WTC11 (cell line): Measurements from ENCODE around the gene UNC119. TPM values are rescaled to one million over a fixed set of nuclear protein-coding genes. Genes with fewer than 3 reads are reported as not detected.

Experiments used
- ATAC-seq: fragments of 200-7000 bp; cut with Tn5 transposase; 2 replicates; pipeline ENCODE4 v1.10.0; 2021; ENCODE audit warnings: mild to moderate bottlenecking, moderate library complexity
- CTCF ChIA-PET: fragments of 300-600 bp; sonication (Branson Sonifier 250); formaldehyde crosslinking; loops from one replicate; lab custom pipeline; 2021; ENCODE audit warnings: antibody characterized with exemption; lab: Charles Lee
- POLR2A ChIA-PET: fragments of 350-600 bp; sonication (Branson Sonifier 250); formaldehyde crosslinking; loops from one replicate; lab custom pipeline; 2021; ENCODE audit warnings: antibody characterized with exemption; lab: Charles Lee
- DNase-seq: peaks from one replicate; pipeline ENCODE4 v3.0.0; 2021; ENCODE audit warnings: low spot score
- H3K27ac Mint-ChIP-seq: 2 replicates; pipeline ENCODE4 v1.8.0; 2021; ENCODE audit warnings: mixed read lengths
- H3K27me3 Mint-ChIP-seq: 2 replicates; pipeline ENCODE4 v1.8.0; 2021; ENCODE audit warnings: low read depth, mild to moderate bottlenecking, moderate library complexity, mixed read lengths
- H3K36me3 Mint-ChIP-seq: 2 replicates; pipeline ENCODE4 v1.8.0; 2021; ENCODE audit warnings: mixed read lengths
- H3K4me1 Mint-ChIP-seq: 2 replicates; pipeline ENCODE4 v1.8.0; 2022; ENCODE audit warnings: mixed read lengths
- H3K4me3 Mint-ChIP-seq: 2 replicates; pipeline ENCODE4 v1.8.0; 2021; ENCODE audit warnings: mild to moderate bottlenecking, moderate library complexity, mixed read lengths
- H3K9me3 Mint-ChIP-seq: 2 replicates; pipeline ENCODE4 v1.8.0; 2021; ENCODE audit warnings: mixed read lengths
- GTF2I ChIP-seq: fragments of 250-450 bp; sonication (Bioruptor Pico); conservative IDR thresholded peaks from 2 replicates; pipeline ENCODE4 v1.4.0; 2021; ENCODE audit warnings: mild to moderate bottlenecking
- JAZF1 ChIP-seq: fragments of 250-450 bp; sonication (Bioruptor Pico); IDR thresholded peaks from 2 replicates; pipeline ENCODE4 v1.9.0; 2021; ENCODE audit warnings: moderate library complexity, mild to moderate bottlenecking, inconsistent platforms
- JUN ChIP-seq: sonication (generic); formaldehyde crosslinking; IDR thresholded peaks from 2 replicates; pipeline ENCODE4 v1.8.0; 2023; ENCODE audit warnings: mild to moderate bottlenecking, missing genetic modification reagents
- MXD4 ChIP-seq: fragments of 250-450 bp; sonication (Bioruptor Pico); IDR thresholded peaks from 2 replicates; pipeline ENCODE4 v1.8.0; 2021; ENCODE audit warnings: mild to moderate bottlenecking, moderate library complexity, borderline replicate concordance
- NR1H2 ChIP-seq: sonication (generic); formaldehyde crosslinking; IDR thresholded peaks from 2 replicates; pipeline ENCODE4 v1.9.0; 2021; ENCODE audit warnings: mild to moderate bottlenecking, moderate library complexity, missing genetic modification reagents
- NR2C2 ChIP-seq: sonication (generic); formaldehyde crosslinking; IDR thresholded peaks from 2 replicates; pipeline ENCODE4 v1.8.0; 2022; ENCODE audit warnings: mild to moderate bottlenecking, missing genetic modification reagents
- NR3C1 ChIP-seq: sonication (generic); formaldehyde crosslinking; conservative IDR thresholded peaks from 2 replicates; pipeline ENCODE4 v1.8.1; 2023; ENCODE audit warnings: low read depth, mild to moderate bottlenecking, missing genetic modification reagents
- PRRX2 ChIP-seq: fragments of 250-450 bp; sonication (Bioruptor Pico); IDR thresholded peaks from 2 replicates; pipeline ENCODE4 v1.8.0; 2021; ENCODE audit warnings: mild to moderate bottlenecking
- SMAD3 ChIP-seq: sonication (generic); formaldehyde crosslinking; IDR thresholded peaks from 2 replicates; pipeline ENCODE4 v1.8.0; 2022; ENCODE audit warnings: missing genetic modification reagents, mild to moderate bottlenecking, borderline replicate concordance
- SMAD4 ChIP-seq: sonication (generic); formaldehyde crosslinking; IDR thresholded peaks from 2 replicates; pipeline ENCODE4 v1.8.0; 2022; ENCODE audit warnings: mild to moderate bottlenecking, missing genetic modification reagents
- SOX15 ChIP-seq: fragments of 250-450 bp; sonication (Bioruptor Pico); IDR thresholded peaks from 2 replicates; pipeline ENCODE4 v1.9.0; 2021; ENCODE audit warnings: mild to moderate bottlenecking
- ZBTB21 ChIP-seq: sonication (generic); formaldehyde crosslinking; IDR thresholded peaks from 2 replicates; pipeline ENCODE4 v1.8.1; 2023; ENCODE audit warnings: mild to moderate bottlenecking, missing genetic modification reagents, borderline replicate concordance
- ZNF232 ChIP-seq: sonication (generic); formaldehyde crosslinking; IDR thresholded peaks from 2 replicates; pipeline ENCODE4 v1.8.0; 2022; ENCODE audit warnings: mild to moderate bottlenecking, missing genetic modification reagents
- ZNF423 ChIP-seq: fragments of 250-450 bp; sonication (Bioruptor Pico); IDR thresholded peaks from 2 replicates; pipeline ENCODE4 v2.1.2; 2022; ENCODE audit warnings: mild to moderate bottlenecking, moderate library complexity
- ZNF671 ChIP-seq: fragments of 250-450 bp; sonication (Bioruptor Pico); IDR thresholded peaks from 2 replicates; pipeline ENCODE4 v1.8.0; 2021; ENCODE audit warnings: mild to moderate bottlenecking
- total RNA-seq: library from RNA; stranded (reverse); gene quantifications from 3 replicates; pipeline ENCODE4 v1.2.3, GENCODE V29; 2021
- TF ChIP-seq, protein P1 (sequence below): sonication (generic); formaldehyde crosslinking; IDR thresholded peaks from 2 replicates; pipeline ENCODE4 v1.8.1; 2022; ENCODE audit warnings: low read depth, mild to moderate bottlenecking, moderate library complexity, missing genetic modification reagents, borderline replicate concordance
- TF ChIP-seq, protein P2 (sequence below): sonication (generic); formaldehyde crosslinking; IDR thresholded peaks from 2 replicates; pipeline ENCODE4 v1.8.1; 2022; ENCODE audit warnings: mild to moderate bottlenecking, moderate library complexity, missing genetic modification reagents
- TF ChIP-seq, protein P3 (sequence below): fragments of 200-600 bp; IDR thresholded peaks from 2 replicates; pipeline ENCODE4 v1.8.0; 2022; ENCODE audit warnings: antibody characterized with exemption
- TF ChIP-seq, protein P4 (sequence below): sonication (generic); formaldehyde crosslinking; IDR thresholded peaks from 2 replicates; pipeline ENCODE4 v1.8.1; 2022; ENCODE audit warnings: low read depth, missing genetic modification reagents, borderline replicate concordance
- TF ChIP-seq, protein P5 (sequence below): sonication (generic); formaldehyde crosslinking; IDR thresholded peaks from 2 replicates; pipeline ENCODE4 v1.8.1; 2023; ENCODE audit warnings: mild to moderate bottlenecking, moderate library complexity, missing genetic modification reagents
- TF ChIP-seq, protein P6 (sequence below): sonication (generic); formaldehyde crosslinking; IDR thresholded peaks from 2 replicates; pipeline ENCODE4 v1.8.1; 2023; ENCODE audit warnings: mild to moderate bottlenecking, missing genetic modification reagents
- TF ChIP-seq, protein P7 (sequence below): sonication (generic); formaldehyde crosslinking; IDR thresholded peaks from 2 replicates; pipeline ENCODE4 v1.8.0; 2022; ENCODE audit warnings: mild to moderate bottlenecking, missing genetic modification reagents

UNC119 gene
- total RNA-seq, 1 experiment from 2014 or later, result 59.6 TPM

DNA sequence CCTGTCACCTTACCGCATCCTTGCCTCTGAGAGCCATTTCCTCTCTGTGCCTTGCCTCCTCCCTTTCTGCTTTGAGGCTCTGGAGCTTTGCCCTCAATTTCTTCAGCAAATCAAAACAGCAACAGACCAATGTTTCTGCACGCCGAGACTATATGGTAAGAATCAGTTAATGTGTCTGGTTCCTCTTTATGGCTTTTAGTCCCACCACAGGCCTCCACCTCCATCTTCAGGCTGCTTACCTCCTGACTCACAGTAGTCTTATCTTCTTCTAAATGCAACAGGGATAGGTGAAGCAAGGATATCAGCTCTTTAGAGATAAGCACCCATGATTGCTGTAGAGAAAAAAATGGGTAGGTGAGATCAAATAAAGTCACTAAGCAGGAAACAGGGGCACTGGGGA, 33.4 kb upstream of the UNC119 start (continued):
- TF ChIP-seq, protein P1, sequence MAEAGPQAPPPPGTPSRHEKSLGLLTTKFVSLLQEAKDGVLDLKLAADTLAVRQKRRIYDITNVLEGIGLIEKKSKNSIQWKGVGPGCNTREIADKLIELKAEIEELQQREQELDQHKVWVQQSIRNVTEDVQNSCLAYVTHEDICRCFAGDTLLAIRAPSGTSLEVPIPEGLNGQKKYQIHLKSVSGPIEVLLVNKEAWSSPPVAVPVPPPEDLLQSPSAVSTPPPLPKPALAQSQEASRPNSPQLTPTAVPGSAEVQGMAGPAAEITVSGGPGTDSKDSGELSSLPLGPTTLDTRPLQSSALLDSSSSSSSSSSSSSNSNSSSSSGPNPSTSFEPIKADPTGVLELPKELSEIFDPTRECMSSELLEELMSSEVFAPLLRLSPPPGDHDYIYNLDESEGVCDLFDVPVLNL (CRISPR knock-in tag), result no peak
- TF ChIP-seq ZNF671 (CRISPR knock-in tag) (no peak), ZNF423 (no peak), JAZF1 (CRISPR knock-in tag) (no peak)
- TF ChIP-seq, all 79 proteins: peak for 0

DNA sequence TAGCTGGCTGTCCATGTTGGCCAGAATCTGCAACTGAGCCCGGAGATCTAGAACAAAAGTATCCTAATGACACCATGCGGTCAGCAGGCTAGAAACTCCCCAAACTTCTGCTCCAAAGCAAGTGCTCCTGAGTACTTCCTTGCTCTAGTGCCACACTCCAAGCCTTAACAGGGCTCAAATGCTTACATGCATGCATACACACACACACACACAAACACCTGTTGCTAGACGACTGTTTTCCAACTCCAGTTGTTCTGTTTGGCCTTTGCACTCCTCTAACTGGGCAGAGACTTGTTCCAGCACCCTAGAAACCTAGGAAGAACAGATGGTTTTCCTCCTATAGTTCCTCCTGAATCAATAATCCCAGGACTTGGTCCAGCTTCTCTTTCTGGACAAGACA, 32.0 kb upstream of the UNC119 start:
- Mint-ChIP-seq H3K27ac (no peak overlapping the region), H3K27me3 (no peaks in the 10 kb centered on the region), H3K4me3 (no peak overlapping the region), H3K9me3 (no peaks in the 10 kb centered on the region), H3K4me1 (no peaks in the 10 kb centered on the region), H3K36me3 (peaks cover 28% of the 10 kb centered on the region)
- DNase-seq, result no peak
- CTCF ChIA-PET, result no interaction called here
- no peak for TF ChIP-seq SMAD3 (CRISPR knock-in tag)
- TF ChIP-seq, protein P2, sequence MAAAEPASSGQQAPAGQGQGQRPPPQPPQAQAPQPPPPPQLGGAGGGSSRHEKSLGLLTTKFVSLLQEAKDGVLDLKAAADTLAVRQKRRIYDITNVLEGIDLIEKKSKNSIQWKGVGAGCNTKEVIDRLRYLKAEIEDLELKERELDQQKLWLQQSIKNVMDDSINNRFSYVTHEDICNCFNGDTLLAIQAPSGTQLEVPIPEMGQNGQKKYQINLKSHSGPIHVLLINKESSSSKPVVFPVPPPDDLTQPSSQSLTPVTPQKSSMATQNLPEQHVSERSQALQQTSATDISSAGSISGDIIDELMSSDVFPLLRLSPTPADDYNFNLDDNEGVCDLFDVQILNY (CRISPR knock-in tag), result no peak
- POLR2A ChIA-PET, result no interaction called here
- no peak for ATAC-seq

DNA sequence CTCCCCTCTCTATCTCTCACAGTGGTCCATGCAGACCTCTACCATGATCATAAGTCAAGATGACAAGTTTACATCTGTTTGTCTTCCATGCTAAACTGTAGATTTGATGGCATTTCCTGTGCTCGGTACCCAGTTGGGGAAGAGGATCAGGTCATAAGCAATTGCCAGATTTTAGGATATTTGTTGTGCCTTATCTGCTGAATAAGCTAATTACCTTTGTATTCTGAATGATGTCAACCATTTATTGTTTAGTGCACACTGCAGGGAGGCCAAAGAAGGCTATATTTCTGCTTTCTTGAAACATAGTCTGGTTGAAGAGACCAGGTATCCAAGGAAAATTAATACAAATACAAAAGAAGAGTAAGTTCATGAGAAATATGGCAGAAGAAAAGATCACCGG, 30.1 kb upstream of the UNC119 start:
- ATAC-seq, result no peak
- H3K4me3 Mint-ChIP-seq, result no peak overlapping the region
- ChIA-PET POLR2A (no interaction called here), CTCF (no interaction called here)
- DNase-seq, result no peak
- H3K27me3 Mint-ChIP-seq, result no peaks in the 10 kb centered on the region
- H3K27ac Mint-ChIP-seq, result no peak overlapping the region
- peaks cover 29% of the 10 kb centered on the region for H3K36me3 Mint-ChIP-seq
- H3K9me3 Mint-ChIP-seq, result no peaks in the 10 kb centered on the region
- TF ChIP-seq JAZF1 (CRISPR knock-in tag) (no peak), JUN (CRISPR knock-in tag) (no peak), SMAD4 (CRISPR knock-in tag) (no peak), MXD4 (CRISPR knock-in tag) (no peak), GTF2I (CRISPR knock-in tag) (no peak), ZBTB21 (CRISPR knock-in tag) (no peak), NR1H2 (CRISPR knock-in tag) (no peak)
- TF ChIP-seq, protein P3, sequence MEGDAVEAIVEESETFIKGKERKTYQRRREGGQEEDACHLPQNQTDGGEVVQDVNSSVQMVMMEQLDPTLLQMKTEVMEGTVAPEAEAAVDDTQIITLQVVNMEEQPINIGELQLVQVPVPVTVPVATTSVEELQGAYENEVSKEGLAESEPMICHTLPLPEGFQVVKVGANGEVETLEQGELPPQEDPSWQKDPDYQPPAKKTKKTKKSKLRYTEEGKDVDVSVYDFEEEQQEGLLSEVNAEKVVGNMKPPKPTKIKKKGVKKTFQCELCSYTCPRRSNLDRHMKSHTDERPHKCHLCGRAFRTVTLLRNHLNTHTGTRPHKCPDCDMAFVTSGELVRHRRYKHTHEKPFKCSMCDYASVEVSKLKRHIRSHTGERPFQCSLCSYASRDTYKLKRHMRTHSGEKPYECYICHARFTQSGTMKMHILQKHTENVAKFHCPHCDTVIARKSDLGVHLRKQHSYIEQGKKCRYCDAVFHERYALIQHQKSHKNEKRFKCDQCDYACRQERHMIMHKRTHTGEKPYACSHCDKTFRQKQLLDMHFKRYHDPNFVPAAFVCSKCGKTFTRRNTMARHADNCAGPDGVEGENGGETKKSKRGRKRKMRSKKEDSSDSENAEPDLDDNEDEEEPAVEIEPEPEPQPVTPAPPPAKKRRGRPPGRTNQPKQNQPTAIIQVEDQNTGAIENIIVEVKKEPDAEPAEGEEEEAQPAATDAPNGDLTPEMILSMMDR, result no peak
- TF ChIP-seq, protein P2 (CRISPR knock-in tag), result no peak
- H3K4me1 Mint-ChIP-seq, result 0 out of 2 replicates have a peak, but pooled peaks cover 1% of the 10 kb centered on the region

DNA sequence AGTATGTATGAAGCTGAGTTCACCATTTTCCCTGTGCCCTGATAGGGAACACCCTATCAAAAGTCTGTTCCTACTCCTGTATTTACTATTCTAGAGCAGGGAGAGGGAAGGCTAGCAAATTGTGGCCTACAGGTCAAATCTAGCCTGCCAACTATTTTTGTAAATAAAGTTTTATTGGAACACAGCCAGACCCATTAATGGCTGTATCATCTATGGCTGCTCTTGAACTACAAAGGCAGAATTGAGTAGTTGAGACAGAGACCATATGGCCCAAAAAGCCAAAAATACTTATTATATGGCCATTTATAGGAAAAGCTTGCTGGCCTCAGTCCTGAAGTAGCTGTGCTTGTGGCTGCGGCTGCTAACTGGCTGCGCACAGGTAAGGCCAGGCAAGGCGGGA, 28.5 kb upstream of the UNC119 start:
- Mint-ChIP-seq H3K4me3 (no peak overlapping the region), H3K27me3 (no peaks in the 10 kb centered on the region), H3K4me1 (peaks cover 11% of the 10 kb centered on the region), H3K27ac (no peak overlapping the region), H3K9me3 (no peaks in the 10 kb centered on the region), H3K36me3 (peaks cover 29% of the 10 kb centered on the region)
- ATAC-seq (no peak), DNase-seq (no peak)
- ChIA-PET CTCF (no interaction called here), POLR2A (no interaction called here)
- TF ChIP-seq, protein P4, sequence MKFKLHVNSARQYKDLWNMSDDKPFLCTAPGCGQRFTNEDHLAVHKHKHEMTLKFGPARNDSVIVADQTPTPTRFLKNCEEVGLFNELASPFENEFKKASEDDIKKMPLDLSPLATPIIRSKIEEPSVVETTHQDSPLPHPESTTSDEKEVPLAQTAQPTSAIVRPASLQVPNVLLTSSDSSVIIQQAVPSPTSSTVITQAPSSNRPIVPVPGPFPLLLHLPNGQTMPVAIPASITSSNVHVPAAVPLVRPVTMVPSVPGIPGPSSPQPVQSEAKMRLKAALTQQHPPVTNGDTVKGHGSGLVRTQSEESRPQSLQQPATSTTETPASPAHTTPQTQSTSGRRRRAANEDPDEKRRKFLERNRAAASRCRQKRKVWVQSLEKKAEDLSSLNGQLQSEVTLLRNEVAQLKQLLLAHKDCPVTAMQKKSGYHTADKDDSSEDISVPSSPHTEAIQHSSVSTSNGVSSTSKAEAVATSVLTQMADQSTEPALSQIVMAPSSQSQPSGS, result no peak
- TF ChIP-seq PRRX2 (CRISPR knock-in tag) (no peak), GTF2I (CRISPR knock-in tag) (no peak), SOX15 (no peak), ZNF232 (CRISPR knock-in tag) (no peak), MXD4 (CRISPR knock-in tag) (no peak), NR3C1 (CRISPR knock-in tag) (no peak), NR2C2 (no peak)
- TF ChIP-seq, protein P5, sequence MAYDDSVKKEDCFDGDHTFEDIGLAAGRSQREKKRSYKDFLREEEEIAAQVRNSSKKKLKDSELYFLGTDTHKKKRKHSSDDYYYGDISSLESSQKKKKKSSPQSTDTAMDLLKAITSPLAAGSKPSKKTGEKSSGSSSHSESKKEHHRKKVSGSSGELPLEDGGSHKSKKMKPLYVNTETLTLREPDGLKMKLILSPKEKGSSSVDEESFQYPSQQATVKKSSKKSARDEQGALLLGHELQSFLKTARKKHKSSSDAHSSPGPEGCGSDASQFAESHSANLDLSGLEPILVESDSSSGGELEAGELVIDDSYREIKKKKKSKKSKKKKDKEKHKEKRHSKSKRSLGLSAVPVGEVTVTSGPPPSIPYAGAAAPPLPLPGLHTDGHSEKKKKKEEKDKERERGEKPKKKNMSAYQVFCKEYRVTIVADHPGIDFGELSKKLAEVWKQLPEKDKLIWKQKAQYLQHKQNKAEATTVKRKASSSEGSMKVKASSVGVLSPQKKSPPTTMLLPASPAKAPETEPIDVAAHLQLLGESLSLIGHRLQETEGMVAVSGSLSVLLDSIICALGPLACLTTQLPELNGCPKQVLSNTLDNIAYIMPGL (CRISPR knock-in tag), result no peak
- TF ChIP-seq, protein P6, sequence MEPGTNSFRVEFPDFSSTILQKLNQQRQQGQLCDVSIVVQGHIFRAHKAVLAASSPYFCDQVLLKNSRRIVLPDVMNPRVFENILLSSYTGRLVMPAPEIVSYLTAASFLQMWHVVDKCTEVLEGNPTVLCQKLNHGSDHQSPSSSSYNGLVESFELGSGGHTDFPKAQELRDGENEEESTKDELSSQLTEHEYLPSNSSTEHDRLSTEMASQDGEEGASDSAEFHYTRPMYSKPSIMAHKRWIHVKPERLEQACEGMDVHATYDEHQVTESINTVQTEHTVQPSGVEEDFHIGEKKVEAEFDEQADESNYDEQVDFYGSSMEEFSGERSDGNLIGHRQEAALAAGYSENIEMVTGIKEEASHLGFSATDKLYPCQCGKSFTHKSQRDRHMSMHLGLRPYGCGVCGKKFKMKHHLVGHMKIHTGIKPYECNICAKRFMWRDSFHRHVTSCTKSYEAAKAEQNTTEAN (CRISPR knock-in tag), result no peak
- TF ChIP-seq, protein P7, sequence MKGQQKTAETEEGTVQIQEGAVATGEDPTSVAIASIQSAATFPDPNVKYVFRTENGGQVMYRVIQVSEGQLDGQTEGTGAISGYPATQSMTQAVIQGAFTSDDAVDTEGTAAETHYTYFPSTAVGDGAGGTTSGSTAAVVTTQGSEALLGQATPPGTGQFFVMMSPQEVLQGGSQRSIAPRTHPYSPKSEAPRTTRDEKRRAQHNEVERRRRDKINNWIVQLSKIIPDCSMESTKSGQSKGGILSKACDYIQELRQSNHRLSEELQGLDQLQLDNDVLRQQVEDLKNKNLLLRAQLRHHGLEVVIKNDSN (CRISPR knock-in tag), result no peak
